Mucosa of stomach (tissue), 1 donor: Measurements from ENCODE around the gene CLIC1.

Experiments used
- H3K27me3 ChIP-seq: one replicate; pipeline ENCODE4 v1.7.0; 2013; ENCODE audit warnings: mild to moderate bottlenecking, low read length; ENCODE audit not compliant: control insufficient read depth, insufficient read depth
- H3K36me3 ChIP-seq: one replicate; pipeline ENCODE4 v1.7.0; 2013; ENCODE audit warnings: low read length; ENCODE audit not compliant: control insufficient read depth, insufficient read depth
- H3K4me1 ChIP-seq: one replicate; pipeline ENCODE4 v1.7.0; 2013; ENCODE audit warnings: mild to moderate bottlenecking, low read length; ENCODE audit not compliant: control insufficient read depth, insufficient read depth
- H3K4me3 ChIP-seq: one replicate; pipeline ENCODE4 v1.7.0; 2013; ENCODE audit warnings: low read length
- H3K9ac ChIP-seq: one replicate; pipeline ENCODE4 v1.7.0; 2013; ENCODE audit warnings: mild to moderate bottlenecking, low read length, moderate library complexity
- H3K9me3 ChIP-seq: one replicate; pipeline ENCODE4 v1.7.0; 2013; ENCODE audit warnings: mild to moderate bottlenecking, low read length, moderate library complexity; ENCODE audit not compliant: control insufficient read depth
- donor health status: Pancreatic carcinoma.

The CLIC1 gene

GRCh38 chr6:31693535-31693934, 42.8 kb downstream of the CLIC1 start:
- Histone ChIP-seq H3K9ac (no peak overlapping the region), H3K27me3 (no peaks in the 10 kb centered on the region), H3K4me1 (peaks cover 21% of the 10 kb centered on the region), H3K4me3 (no peak overlapping the region), H3K9me3 (no peaks in the 10 kb centered on the region), H3K36me3 (peaks cover 16% of the 10 kb centered on the region)

DNA sequence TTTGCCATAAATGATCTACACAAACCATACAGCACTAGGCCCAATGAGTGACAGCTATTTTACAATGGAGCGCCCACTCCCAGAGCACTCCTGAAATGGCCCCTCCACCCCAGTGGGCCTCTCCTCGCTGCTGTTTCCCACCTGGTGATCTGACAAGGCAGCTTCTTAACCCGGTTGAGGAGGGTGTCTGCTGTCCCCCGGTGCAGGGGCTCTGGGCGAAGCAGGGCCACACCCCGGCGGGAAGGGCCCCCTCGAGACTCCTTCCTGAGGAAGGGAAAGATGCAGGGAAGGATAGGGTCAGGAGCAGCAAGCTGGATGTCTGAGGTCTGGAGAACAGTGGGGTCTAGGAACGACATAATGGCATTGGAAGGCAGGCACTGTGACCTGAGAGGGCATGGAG, 43.4 kb downstream of the CLIC1 start:
- Histone ChIP-seq H3K4me3 (no peak overlapping the region), H3K27me3 (no peaks in the 10 kb centered on the region), H3K9ac (no peak overlapping the region), H3K36me3 (peaks cover 23% of the 10 kb centered on the region), H3K9me3 (no peaks in the 10 kb centered on the region), H3K4me1 (peaks cover 21% of the 10 kb centered on the region)

DNA sequence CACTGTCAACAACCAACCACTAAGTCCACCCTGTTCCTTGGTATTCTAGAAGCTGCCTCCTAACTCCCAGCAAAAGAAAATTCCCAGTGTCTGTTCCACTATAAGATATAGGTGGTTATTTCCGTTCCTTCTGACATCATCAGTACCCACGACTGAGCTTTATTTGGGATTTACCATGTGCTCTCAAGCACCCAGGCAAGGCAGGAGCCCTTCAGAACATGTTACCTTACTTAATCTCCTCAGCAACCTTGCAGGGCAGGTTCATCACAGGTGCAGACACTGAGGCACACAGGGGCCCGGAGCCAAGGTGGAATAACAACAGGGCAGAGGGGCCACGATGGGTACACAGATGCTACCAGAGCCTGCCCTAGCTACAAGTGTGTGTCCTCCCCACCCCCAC, 44.0 kb downstream of the CLIC1 start:
- Histone ChIP-seq H3K27me3 (no peaks in the 10 kb centered on the region), H3K4me3 (no peak overlapping the region), H3K9me3 (no peaks in the 10 kb centered on the region), H3K9ac (no peak overlapping the region), H3K36me3 (peaks cover 24% of the 10 kb centered on the region), H3K4me1 (peaks cover 21% of the 10 kb centered on the region)

- H3K4me1 ChIP-seq, result peaks cover 21% of the 10 kb centered on the region
- peaks cover 24% of the 10 kb centered on the region for H3K36me3 ChIP-seq
- no peak overlapping the region for H3K9ac ChIP-seq
- no peaks in the 10 kb centered on the region for H3K27me3 ChIP-seq
- no peaks in the 10 kb centered on the region for H3K9me3 ChIP-seq
- H3K4me3 ChIP-seq, result no peak overlapping the region
Measured at GRCh38 chr6:31691564-31692108, 44.7 kb downstream of the CLIC1 start.

- peaks cover 28% of the 10 kb centered on the region for H3K36me3 ChIP-seq
- no peak overlapping the region for H3K4me3 ChIP-seq
- H3K9ac ChIP-seq, result no peak overlapping the region
- H3K9me3 ChIP-seq, result no peaks in the 10 kb centered on the region
- H3K27me3 ChIP-seq, result no peaks in the 10 kb centered on the region
- H3K4me1 ChIP-seq, result peaks cover 21% of the 10 kb centered on the region
Measured at GRCh38 chr6:31691078-31691463, 45.3 kb downstream of the CLIC1 start.

- Histone ChIP-seq H3K9me3 (no peaks in the 10 kb centered on the region), H3K27me3 (no peaks in the 10 kb centered on the region), H3K9ac (peak overlapping the region; percentile 11), H3K4me1 (peaks cover 21% of the 10 kb centered on the region), H3K4me3 (no peak overlapping the region), H3K36me3 (peaks cover 30% of the 10 kb centered on the region)
Measured at GRCh38 chr6:31690231-31691077, 45.9 kb downstream of the CLIC1 start.

DNA sequence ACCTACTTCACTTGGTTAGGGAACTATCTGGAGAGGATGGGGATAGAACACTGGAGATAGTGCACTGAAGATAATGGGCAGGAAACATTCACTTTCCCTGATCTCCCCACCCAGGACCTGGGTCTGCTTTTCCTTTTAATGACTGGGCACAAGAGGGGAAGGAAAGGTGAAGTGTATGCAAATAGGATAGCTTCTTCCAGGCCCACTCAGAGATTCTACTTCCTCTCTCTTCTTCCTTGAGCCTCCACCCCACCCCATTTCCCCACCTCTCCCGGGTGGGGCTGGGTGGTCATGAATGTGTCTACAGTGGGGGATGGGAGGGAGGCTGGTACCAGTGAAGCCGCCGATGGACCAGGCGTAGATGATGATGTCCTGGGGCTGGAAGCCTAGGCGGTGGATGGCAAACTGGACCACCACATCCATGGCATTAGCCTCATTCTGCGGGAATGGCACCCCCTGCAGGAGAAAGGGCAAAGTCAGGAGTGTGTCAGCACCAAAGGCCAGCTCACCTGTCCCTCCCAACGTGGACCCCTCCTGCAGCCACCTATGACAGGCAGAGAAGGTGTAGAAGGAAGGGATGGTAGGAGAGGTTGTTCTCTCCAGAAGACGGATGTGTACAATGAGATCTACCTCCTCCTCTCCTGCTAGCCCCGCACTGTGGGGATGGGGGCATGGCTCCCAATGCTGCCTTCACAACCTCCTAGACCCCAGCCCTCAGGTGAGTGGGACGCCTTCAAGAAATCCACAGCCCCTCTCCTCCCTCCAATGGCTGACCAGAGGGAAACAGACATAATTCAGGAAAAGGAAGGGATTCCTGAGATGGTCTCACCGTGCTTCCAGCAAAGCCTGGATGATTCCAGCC, 46.9 kb downstream of the CLIC1 start:
- H3K9me3 ChIP-seq, result no peaks in the 10 kb centered on the region
- H3K4me1 ChIP-seq, result peaks cover 21% of the 10 kb centered on the region
- no peaks in the 10 kb centered on the region for H3K27me3 ChIP-seq
- H3K4me3 ChIP-seq, result no peak overlapping the region
- H3K36me3 ChIP-seq, result peaks cover 30% of the 10 kb centered on the region
- peak overlapping the region; percentile 11 for H3K9ac ChIP-seq

DNA sequence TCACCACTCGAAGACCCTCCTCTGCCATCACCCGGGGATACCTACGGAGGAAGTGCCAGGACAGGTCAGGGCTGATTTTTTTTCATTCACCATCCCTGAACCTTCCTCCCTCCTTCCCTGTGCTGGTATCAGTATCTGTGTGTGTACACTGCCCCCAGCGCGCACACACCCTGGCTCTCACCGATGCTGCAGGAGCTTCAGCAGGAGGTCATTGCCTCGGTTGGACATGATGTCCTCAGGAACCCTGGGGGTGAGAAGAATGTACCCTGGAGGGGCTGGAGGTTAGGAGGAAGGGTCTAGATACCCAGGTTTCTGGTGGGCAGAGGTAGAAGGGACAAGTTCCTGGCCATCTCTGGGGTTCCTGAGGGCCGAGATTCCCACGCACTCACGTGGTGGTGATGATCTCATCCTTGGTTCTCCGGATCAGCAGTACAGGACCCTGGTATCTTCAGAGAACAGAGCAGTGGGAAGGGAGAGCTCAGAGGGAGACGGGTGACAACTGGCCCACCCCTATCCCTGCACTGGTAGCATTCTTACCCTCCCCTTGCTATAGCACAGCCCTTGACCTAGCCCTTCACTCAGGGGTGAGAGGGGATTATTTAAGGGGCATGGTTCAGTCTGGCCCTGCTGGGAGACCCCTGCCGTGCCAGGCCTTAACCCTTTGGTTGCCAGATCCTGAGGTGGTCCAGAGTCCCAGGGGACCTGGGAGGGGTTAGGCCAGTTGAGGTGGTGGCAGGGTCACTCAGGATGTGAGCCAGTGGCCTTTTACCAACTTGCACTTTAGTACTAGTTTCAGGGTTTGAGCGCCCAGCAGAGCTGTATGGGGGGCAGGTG, 48.3 kb downstream of the CLIC1 start:
- H3K4me1 ChIP-seq, result peaks cover 29% of the 10 kb centered on the region
- H3K4me3 ChIP-seq, result no peak overlapping the region
- no peaks in the 10 kb centered on the region for H3K27me3 ChIP-seq
- H3K9ac ChIP-seq, result no peak overlapping the region
- H3K36me3 ChIP-seq, result peaks cover 30% of the 10 kb centered on the region
- no peaks in the 10 kb centered on the region for H3K9me3 ChIP-seq

GRCh38 chr6:31687321-31687720, 49.0 kb downstream of the CLIC1 start:
- H3K9ac ChIP-seq, result no peak overlapping the region
- H3K4me3 ChIP-seq, result no peak overlapping the region
- no peaks in the 10 kb centered on the region for H3K9me3 ChIP-seq
- H3K27me3 ChIP-seq, result no peaks in the 10 kb centered on the region
- peaks cover 29% of the 10 kb centered on the region for H3K4me1 ChIP-seq
- H3K36me3 ChIP-seq, result peaks cover 30% of the 10 kb centered on the region

DNA sequence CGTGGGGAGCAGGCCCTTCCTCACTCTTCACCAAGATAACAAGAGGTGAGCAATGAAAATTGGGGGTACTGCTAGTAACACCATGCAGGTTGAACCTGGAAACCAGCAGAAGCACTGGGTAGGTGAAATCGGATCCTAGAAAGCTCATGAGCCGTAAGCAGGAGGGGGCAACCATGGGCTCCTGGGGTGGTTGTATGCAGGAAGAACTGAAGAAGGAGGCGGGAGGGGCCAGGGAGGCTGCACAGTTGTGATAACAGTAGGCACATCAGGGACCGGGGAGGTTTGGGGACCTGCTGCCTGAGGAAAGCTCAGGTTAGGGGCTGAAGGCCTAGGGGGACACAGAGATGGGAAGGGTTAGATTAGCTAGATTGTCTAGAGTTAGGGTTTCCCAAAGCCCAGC, 49.8 kb downstream of the CLIC1 start:
- no peaks in the 10 kb centered on the region for H3K27me3 ChIP-seq
- peaks cover 33% of the 10 kb centered on the region for H3K4me1 ChIP-seq
- H3K36me3 ChIP-seq, result peaks cover 30% of the 10 kb centered on the region
- H3K9me3 ChIP-seq, result no peaks in the 10 kb centered on the region
- no peak overlapping the region for H3K4me3 ChIP-seq
- no peak overlapping the region for H3K9ac ChIP-seq

- Histone ChIP-seq H3K9ac (peak overlapping the region; percentile 67), H3K27me3 (no peaks in the 10 kb centered on the region), H3K4me3 (no peak overlapping the region), H3K4me1 (peaks cover 19% of the 10 kb centered on the region), H3K36me3 (peaks cover 14% of the 10 kb centered on the region), H3K9me3 (no peaks in the 10 kb centered on the region)
Measured at GRCh38 chr6:31683591-31683990, 52.7 kb downstream of the CLIC1 start.
